H9 (cell line): Measurements from ENCODE around the gene FSTL4. TPM values are rescaled to one million over a fixed set of nuclear protein-coding genes. Genes with fewer than 3 reads are reported as not detected.

Experiments
- DNase-seq: peaks from one replicate; pipeline ENCODE4 v3.0.0-alpha.2; 2017
- H2AFZ ChIP-seq: one replicate; pipeline ENCODE4 v1.6.1; 2013; ENCODE audit warnings: mild to moderate bottlenecking, low read length, control low read depth, moderate library complexity
- H2AK5ac ChIP-seq: 2 replicates; pipeline ENCODE4 v1.6.1; 2013; ENCODE audit warnings: low read length, control low read depth, mixed read lengths; ENCODE audit not compliant: insufficient read length
- H2BK120ac ChIP-seq: one replicate; pipeline ENCODE4 v1.6.1; 2013; ENCODE audit warnings: low read depth, mild to moderate bottlenecking, low read length, control low read depth, inconsistent platforms; ENCODE audit not compliant: poor library complexity, severe bottlenecking
- H2BK12ac ChIP-seq: 2 replicates; pipeline ENCODE4 v1.6.1; 2013; ENCODE audit warnings: low read length, control low read depth, mixed read lengths, low read depth; ENCODE audit not compliant: insufficient read length
- H2BK15ac ChIP-seq: 2 replicates; pipeline ENCODE4 v1.6.1; 2013; ENCODE audit warnings: low read depth, low read length, control low read depth
- H2BK20ac ChIP-seq: one replicate; pipeline ENCODE4 v1.6.1; 2013; ENCODE audit warnings: low read depth, mild to moderate bottlenecking, low read length, control low read depth, inconsistent platforms; ENCODE audit not compliant: poor library complexity, severe bottlenecking
- H2BK5ac ChIP-seq: 2 replicates; pipeline ENCODE4 v1.6.1; 2013; ENCODE audit warnings: low read length, control low read depth, mixed read lengths; ENCODE audit not compliant: insufficient read length
- H3K14ac ChIP-seq: 2 replicates; pipeline ENCODE4 v1.6.1; 2013; ENCODE audit warnings: low read length, control low read depth; ENCODE audit not compliant: insufficient read depth
- H3K18ac ChIP-seq: 2 replicates; pipeline ENCODE4 v1.6.1; 2013; ENCODE audit warnings: low read depth, mild to moderate bottlenecking, mixed read lengths, low read length, control low read depth; ENCODE audit not compliant: insufficient read length
- H3K23ac ChIP-seq: 2 replicates; pipeline ENCODE4 v1.6.1; 2013; ENCODE audit warnings: low read length, control low read depth, mixed read lengths, low read depth; ENCODE audit not compliant: insufficient read length
- H3K23me2 ChIP-seq: 2 replicates; pipeline ENCODE4 v1.6.1; 2013; ENCODE audit warnings: low read depth, mild to moderate bottlenecking, mixed read lengths, low read length, control low read depth; ENCODE audit not compliant: insufficient read length, poor library complexity, severe bottlenecking
- H3K27ac ChIP-seq: 2 replicates; pipeline ENCODE4 v1.5.1; 2013; ENCODE audit warnings: low read length, control low read depth, mixed read lengths, low read depth; ENCODE audit not compliant: insufficient read length
- H3K27me3 ChIP-seq: 2 replicates; pipeline ENCODE4 v1.6.1; 2013; ENCODE audit warnings: low read length, control low read depth, inconsistent platforms; ENCODE audit not compliant: insufficient read depth
- H3K4ac ChIP-seq: 2 replicates; pipeline ENCODE4 v1.6.1; 2013; ENCODE audit warnings: low read depth, mild to moderate bottlenecking, control low read depth, inconsistent platforms, low read length, moderate library complexity
- H3K4me1 ChIP-seq: 2 replicates; pipeline ENCODE4 v1.6.1; 2013; ENCODE audit warnings: low read length, control low read depth, inconsistent platforms; ENCODE audit not compliant: insufficient read depth
- H3K4me2 ChIP-seq: 2 replicates; pipeline ENCODE4 v1.6.1; 2013; ENCODE audit warnings: low read length, control low read depth, mixed read lengths; ENCODE audit not compliant: insufficient read length, insufficient read depth
- H3K56ac ChIP-seq: 2 replicates; pipeline ENCODE4 v1.6.1; 2013; ENCODE audit warnings: low read depth, mild to moderate bottlenecking, mixed read lengths, low read length, control low read depth; ENCODE audit not compliant: insufficient read length
- H3K79me1 ChIP-seq: 2 replicates; pipeline ENCODE4 v1.6.1; 2013; ENCODE audit warnings: low read depth, mild to moderate bottlenecking, moderate library complexity, low read length, control low read depth, inconsistent platforms; ENCODE audit not compliant: insufficient read depth, poor library complexity, severe bottlenecking
- H3K79me2 ChIP-seq: 2 replicates; pipeline ENCODE4 v1.6.1; 2013; ENCODE audit warnings: low read length, control low read depth, inconsistent platforms; ENCODE audit not compliant: insufficient read depth
- H3K9ac ChIP-seq: 2 replicates; pipeline ENCODE4 v1.6.1; 2013; ENCODE audit warnings: low read length, control low read depth, mixed read lengths; ENCODE audit not compliant: insufficient read length; ENCODE audit errors: extremely low read depth
- H3K9me3 ChIP-seq: one replicate; pipeline ENCODE4 v1.6.1; 2013; ENCODE audit warnings: low read depth, low read length, inconsistent platforms; ENCODE audit not compliant: control insufficient read depth
- H3T11ph ChIP-seq: one replicate; pipeline ENCODE4 v1.6.1; 2013; ENCODE audit warnings: mild to moderate bottlenecking, low read length, control low read depth, inconsistent platforms
- H4K20me1 ChIP-seq: one replicate; pipeline ENCODE4 v1.6.1; 2013; ENCODE audit not compliant: control insufficient read depth, insufficient read length, insufficient read depth
- H4K5ac ChIP-seq: 2 replicates; pipeline ENCODE4 v1.6.1; 2013; ENCODE audit warnings: low read depth, mild to moderate bottlenecking, mixed read lengths, low read length, control low read depth; ENCODE audit not compliant: insufficient read length
- H4K8ac ChIP-seq: replicated peaks from 2 replicates; pipeline ENCODE4 v1.6.1; 2013; ENCODE audit warnings: low read length, control low read depth, mixed read lengths, low read depth; ENCODE audit not compliant: insufficient read length
- H4K91ac ChIP-seq: 2 replicates; pipeline ENCODE4 v1.6.1; 2013; ENCODE audit warnings: low read depth, mild to moderate bottlenecking, moderate library complexity, mixed read lengths, low read length, control low read depth; ENCODE audit not compliant: insufficient read length
- H3K27ac Mint-ChIP-seq, 3 experiments: 2 replicates in 2 of 3; 3 replicates in 1 of 3; pipeline ENCODE4 v1.8.0; 2020 to 2021; ENCODE audit warnings: mixed read lengths in 3 of 3, mild to moderate bottlenecking in 1 of 3, moderate library complexity in 1 of 3
- H3K27me3 Mint-ChIP-seq: 2 replicates; pipeline ENCODE4 v1.8.0; 2021; ENCODE audit warnings: low read depth, mild to moderate bottlenecking, moderate library complexity, mixed read lengths
- H3K36me3 Mint-ChIP-seq, 3 experiments: 2 replicates in 2 of 3; 3 replicates in 1 of 3; pipeline ENCODE4 v1.8.0; 2020 to 2021; ENCODE audit warnings: low read depth in 3 of 3, mixed read lengths in 3 of 3; ENCODE audit not compliant: insufficient read depth in 1 of 3
- H3K4me1 Mint-ChIP-seq, 2 experiments: 2 replicates each; pipeline ENCODE4 v1.8.0; 2020; ENCODE audit warnings: mixed read lengths in 2 of 2
- H3K4me3 Mint-ChIP-seq, 2 experiments: 2 replicates in 1 of 2; 3 replicates in 1 of 2; pipeline ENCODE4 v1.8.0; 2020 to 2021; ENCODE audit warnings: mild to moderate bottlenecking in 2 of 2, mixed read lengths in 2 of 2, moderate library complexity in 1 of 2
- H3K9me3 Mint-ChIP-seq, 2 experiments: 2 replicates in 1 of 2; 3 replicates in 1 of 2; pipeline ENCODE4 v1.8.0; 2020; ENCODE audit warnings: mild to moderate bottlenecking in 2 of 2, mixed read lengths in 2 of 2, moderate library complexity in 1 of 2
- WGBS: extraction: QIAGEN DNeasy Blood & Tissue Kit; methylation state at CpG from one replicate; pipeline ENCODE4 v1.1.7; 2013; ENCODE audit warnings: missing lambda C conversion rate, low lambda C conversion rate, mixed read lengths; ENCODE audit not compliant: insufficient read length; ENCODE audit errors: extremely low coverage; 5-methylcytosine and 5-hydroxymethylcytosine counted together
- total RNA-seq: library from RNA; stranded (reverse); gene quantifications from 2 replicates; pipeline ENCODE4 v1.2.1, GENCODE V29; 2021
- TF ChIP-seq, protein P1 (sequence below): fragments of 200-600 bp; sonication (generic); conservative IDR thresholded peaks from 3 replicates; pipeline ENCODE4 v1.8.0; 2021; ENCODE audit warnings: antibody characterized with exemption, mild to moderate bottlenecking

The FSTL4 gene
- total RNA-seq, 1 experiment from 2014 or later = 5.7 TPM

DNA sequence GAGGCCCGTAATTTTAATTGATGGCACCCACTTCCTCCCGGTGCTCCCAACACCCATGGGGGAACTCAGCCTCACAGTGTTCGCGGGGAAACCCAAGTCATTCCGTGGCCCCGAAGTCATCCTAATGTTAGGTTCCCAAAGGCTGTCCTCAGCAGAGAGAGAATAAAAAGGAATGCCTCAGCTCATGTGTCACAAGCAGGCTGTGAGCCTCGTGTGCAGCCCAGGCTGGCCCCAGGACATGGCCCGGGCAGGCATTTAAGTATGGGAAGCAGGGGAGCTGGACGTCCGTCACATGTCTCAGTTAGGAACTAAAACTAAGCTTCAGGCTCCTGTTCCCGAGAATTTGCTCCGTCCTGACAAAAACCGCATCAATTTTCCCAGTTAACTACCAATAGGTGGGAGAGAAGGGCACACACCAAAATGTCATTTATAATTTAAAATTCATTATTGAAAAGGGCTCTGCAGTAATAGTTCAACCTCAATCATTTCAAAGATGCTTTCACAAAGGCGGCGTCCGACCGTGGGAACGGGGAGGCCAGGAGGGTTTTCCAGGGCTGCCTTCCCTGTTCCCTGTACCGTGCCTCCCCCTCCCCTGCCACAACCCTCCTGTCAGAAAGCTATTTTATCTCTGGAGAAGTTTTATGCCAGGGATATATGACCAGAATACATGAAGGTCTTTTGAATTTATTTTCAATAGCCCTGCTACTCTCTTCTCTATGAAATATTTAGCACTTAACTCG is 137.3 kb downstream of the FSTL4 start:
- no peaks in the 10 kb centered on the region for H3K9me3 Mint-ChIP-seq
- Histone ChIP-seq H2BK12ac (no peak overlapping the region), H2BK5ac (no peak overlapping the region), H3K56ac (no peak overlapping the region), H3K9ac (no peak overlapping the region), H3K27me3 (no peaks in the 10 kb centered on the region), H3K79me1 (no peaks in the 10 kb centered on the region), H3K9me3 (no peaks in the 10 kb centered on the region), H2AFZ (no peak overlapping the region), H3T11ph (no peak overlapping the region), H4K20me1 (no peaks in the 10 kb centered on the region), H2BK15ac (no peak overlapping the region), H4K8ac (no peak overlapping the region), H3K23ac (no peak overlapping the region), H3K4me2 (no peak overlapping the region), H2BK120ac (no peak overlapping the region), H3K4me1 (no peaks in the 10 kb centered on the region), H3K79me2 (no peaks in the 10 kb centered on the region), H3K4ac (no peak overlapping the region), H3K18ac (no peak overlapping the region), H4K5ac (no peak overlapping the region), H3K23me2 (no peaks in the 10 kb centered on the region), H3K14ac (no peak overlapping the region; the same call in 1 of the 2 replicates), H2BK20ac (no peak overlapping the region), H2AK5ac (no peak overlapping the region), H4K91ac (no peak overlapping the region), H3K27ac (no peak overlapping the region)
- no peak overlapping the region for H3K27ac Mint-ChIP-seq
- WGBS = no CpG with 5 or more reads among the region's 20 CpGs
- TF ChIP-seq, protein P1, sequence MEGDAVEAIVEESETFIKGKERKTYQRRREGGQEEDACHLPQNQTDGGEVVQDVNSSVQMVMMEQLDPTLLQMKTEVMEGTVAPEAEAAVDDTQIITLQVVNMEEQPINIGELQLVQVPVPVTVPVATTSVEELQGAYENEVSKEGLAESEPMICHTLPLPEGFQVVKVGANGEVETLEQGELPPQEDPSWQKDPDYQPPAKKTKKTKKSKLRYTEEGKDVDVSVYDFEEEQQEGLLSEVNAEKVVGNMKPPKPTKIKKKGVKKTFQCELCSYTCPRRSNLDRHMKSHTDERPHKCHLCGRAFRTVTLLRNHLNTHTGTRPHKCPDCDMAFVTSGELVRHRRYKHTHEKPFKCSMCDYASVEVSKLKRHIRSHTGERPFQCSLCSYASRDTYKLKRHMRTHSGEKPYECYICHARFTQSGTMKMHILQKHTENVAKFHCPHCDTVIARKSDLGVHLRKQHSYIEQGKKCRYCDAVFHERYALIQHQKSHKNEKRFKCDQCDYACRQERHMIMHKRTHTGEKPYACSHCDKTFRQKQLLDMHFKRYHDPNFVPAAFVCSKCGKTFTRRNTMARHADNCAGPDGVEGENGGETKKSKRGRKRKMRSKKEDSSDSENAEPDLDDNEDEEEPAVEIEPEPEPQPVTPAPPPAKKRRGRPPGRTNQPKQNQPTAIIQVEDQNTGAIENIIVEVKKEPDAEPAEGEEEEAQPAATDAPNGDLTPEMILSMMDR = no peak
- peaks cover 2% of the 10 kb centered on the region; the same call in 1 of the 2 replicates for H3K27me3 Mint-ChIP-seq
- no peak overlapping the region for H3K4me3 Mint-ChIP-seq
- no peak for DNase-seq
- no peaks in the 10 kb centered on the region for H3K36me3 Mint-ChIP-seq
- H3K4me1 Mint-ChIP-seq = no peaks in the 10 kb centered on the region; a peak in 1 of 4 replicates
